Activated naive CD4-positive, alpha-beta T cell treated with anti-CD3 and anti-CD28 coated beads for 36 hours (primary cell): ENCODE data around the gene ZMAT1. TPM values are rescaled to one million over a fixed set of nuclear protein-coding genes. Genes with fewer than 3 reads are reported as not detected.

Source experiments
- CTCF ChIA-PET: fragments of 350-600 bp; sonication (Branson Sonifier 250); formaldehyde crosslinking; loops from one replicate; lab custom pipeline; 2021; ENCODE audit warnings: antibody characterized with exemption; lab: Charles Lee
- DNase-seq: peaks from one replicate; pipeline ENCODE4 v3.0.0-alpha.2; 2020
- H3K27ac Mint-ChIP-seq: one replicate; pipeline ENCODE4 v1.8.0; 2021; ENCODE audit warnings: mild to moderate bottlenecking, mixed read lengths
- H3K27me3 Mint-ChIP-seq: one replicate; pipeline ENCODE4 v1.8.0; 2021; ENCODE audit warnings: low read depth, mixed read lengths
- H3K36me3 Mint-ChIP-seq: one replicate; pipeline ENCODE4 v1.8.0; 2021; ENCODE audit warnings: low read depth, mixed read lengths
- H3K4me1 Mint-ChIP-seq: one replicate; pipeline ENCODE4 v1.8.0; 2021; ENCODE audit warnings: low read depth, mixed read lengths
- H3K4me3 Mint-ChIP-seq: one replicate; pipeline ENCODE4 v1.8.0; 2021; ENCODE audit warnings: mild to moderate bottlenecking, moderate library complexity, mixed read lengths
- H3K9me3 Mint-ChIP-seq: one replicate; pipeline ENCODE4 v1.8.0; 2021; ENCODE audit warnings: mixed read lengths
- intact Hi-C: fragments of 100-400 bp; cut with micrococcal nuclease; formaldehyde crosslinking; loops from one replicate; pipeline ENCODE4 v1.15.1; 2023
- total RNA-seq, 2 experiments: library from RNA; stranded (reverse); gene quantifications; one replicate each; pipeline ENCODE4 v1.2.3, GENCODE V29; 2021

ZMAT1 gene
- total RNA-seq, 2 experiments from 2014 or later = 2.7 to 2.8 TPM

DNA sequence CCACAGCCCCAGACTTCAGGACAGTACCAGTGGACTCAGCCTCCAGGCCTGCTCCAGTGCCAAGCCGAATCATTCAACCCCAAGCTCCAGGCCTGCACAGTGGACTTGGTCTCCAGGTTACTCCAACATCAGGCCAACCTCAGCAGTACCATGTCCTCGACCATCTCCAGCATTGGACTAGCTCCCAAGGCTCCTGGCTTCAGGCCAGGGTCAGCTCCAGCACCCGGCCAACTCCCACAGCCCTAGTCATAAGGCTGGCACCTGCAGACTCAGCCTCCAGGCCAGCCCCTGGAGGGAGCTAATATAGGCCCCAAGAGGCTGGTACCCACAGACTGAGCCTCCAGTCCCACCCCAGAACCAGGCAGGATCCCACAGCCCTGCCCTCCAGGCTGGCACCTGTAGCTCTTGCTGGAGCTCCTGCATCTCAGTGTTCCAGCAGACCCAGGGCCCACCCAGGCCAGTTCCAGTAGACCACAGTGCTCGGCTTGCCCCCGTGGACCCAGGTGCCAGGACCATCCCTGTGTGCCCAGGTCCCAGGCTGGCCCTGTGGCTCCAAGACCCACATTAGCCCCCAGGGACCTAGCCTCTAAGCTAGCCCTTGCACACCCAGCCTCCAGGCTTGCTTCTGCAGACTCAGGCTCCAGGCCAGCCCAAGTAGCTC, 25.6 kb downstream of the ZMAT1 start:
- no peak overlapping the region for H3K4me3 Mint-ChIP-seq
- no peak for DNase-seq
- intact Hi-C loops = no loop called here
- H3K27ac Mint-ChIP-seq = no peak overlapping the region
- CTCF ChIA-PET = no interaction called here
- no peaks in the 10 kb centered on the region for H3K27me3 Mint-ChIP-seq
- peaks cover 9% of the 10 kb centered on the region for H3K36me3 Mint-ChIP-seq
- H3K9me3 Mint-ChIP-seq = peaks cover 9% of the 10 kb centered on the region
- H3K4me1 Mint-ChIP-seq = no peaks in the 10 kb centered on the region

DNA sequence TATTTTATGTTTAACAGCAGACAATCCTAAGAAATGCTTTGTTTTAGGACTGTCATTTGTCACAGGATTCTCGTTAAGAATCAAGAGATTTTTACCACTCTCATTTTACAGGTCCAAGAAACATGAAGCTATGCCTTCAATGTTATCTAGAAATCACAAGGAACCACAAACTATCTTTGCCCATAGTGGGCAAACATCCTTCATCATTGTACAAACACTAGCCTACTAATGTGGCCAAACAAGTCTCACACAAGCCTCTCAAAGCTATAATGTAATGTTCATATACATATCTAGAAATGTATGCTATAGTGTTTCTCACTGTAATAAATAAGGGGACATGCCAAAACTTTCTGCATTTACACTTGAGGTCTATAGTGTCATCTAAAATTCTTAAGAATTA, 26.8 kb downstream of the ZMAT1 start:
- Mint-ChIP-seq H3K9me3 (peaks cover 2% of the 10 kb centered on the region), H3K36me3 (peaks cover 6% of the 10 kb centered on the region), H3K27ac (no peak overlapping the region), H3K4me3 (no peak overlapping the region), H3K27me3 (no peaks in the 10 kb centered on the region), H3K4me1 (no peaks in the 10 kb centered on the region)
- no peak for DNase-seq
- intact Hi-C loops = no loop called here
- CTCF ChIA-PET = no interaction called here

Other genes starting within 250 kb of the ZMAT1 start
- under 1 TPM; 0.81 to 0.84 TPM for gene TCEAL2, start 193.7 kb upstream of the ZMAT1 start, total RNA-seq
- not detected for gene TCEAL6, start 210.5 kb upstream of the ZMAT1 start, total RNA-seq
- 1 to 10 TPM; 6.6 to 7.2 TPM for gene BEX5, start 223.9 kb upstream of the ZMAT1 start, total RNA-seq